Activated T-helper 2 cell treated with anti-CD3 and anti-CD28 coated beads, Interferon-gamma antibody, Interleukin-2, Interleukin-4, amounts not matched to agents 10 μg/mL and 5 μg/mL and 100 μg/mL, durations not matched to agents 14 hours and 24 hours and 36 hours (primary cell): ENCODE data around the gene ZNF583. TPM values are rescaled to one million over a fixed set of nuclear protein-coding genes. Genes with fewer than 3 reads are reported as not detected.
A peak's percentile ranks its signal among the peaks of the same experiment; 100 is the strongest.

Experiments used
- DNase-seq: peaks from one replicate; pipeline ENCODE4 v3.0.0; 2021; ENCODE audit warnings: low spot score
- H3K27ac Mint-ChIP-seq: one replicate; pipeline ENCODE4 v1.8.0; 2021; ENCODE audit warnings: mixed read lengths
- H3K27me3 Mint-ChIP-seq: one replicate; pipeline ENCODE4 v1.8.0; 2021; ENCODE audit warnings: low read depth, mixed read lengths
- H3K36me3 Mint-ChIP-seq: one replicate; pipeline ENCODE4 v1.8.0; 2021; ENCODE audit warnings: low read depth, mixed read lengths
- H3K4me1 Mint-ChIP-seq: one replicate; pipeline ENCODE4 v1.8.0; 2021; ENCODE audit warnings: low read depth, mixed read lengths
- H3K4me3 Mint-ChIP-seq: one replicate; pipeline ENCODE4 v1.8.0; 2021; ENCODE audit warnings: low read depth, mild to moderate bottlenecking, moderate library complexity, mixed read lengths
- H3K9me3 Mint-ChIP-seq: one replicate; pipeline ENCODE4 v1.8.0; 2021; ENCODE audit warnings: mixed read lengths
- intact Hi-C: fragments of 100-400 bp; cut with micrococcal nuclease; formaldehyde crosslinking; loops from one replicate; pipeline ENCODE4 v1.15.1; 2023
- total RNA-seq: library from RNA; stranded (reverse); gene quantifications from 2 replicates; pipeline ENCODE4 v1.2.3, GENCODE V29; 2022

ZNF583 gene
- total RNA-seq, 1 donor from 2014 or later, result 1.7 TPM

DNA sequence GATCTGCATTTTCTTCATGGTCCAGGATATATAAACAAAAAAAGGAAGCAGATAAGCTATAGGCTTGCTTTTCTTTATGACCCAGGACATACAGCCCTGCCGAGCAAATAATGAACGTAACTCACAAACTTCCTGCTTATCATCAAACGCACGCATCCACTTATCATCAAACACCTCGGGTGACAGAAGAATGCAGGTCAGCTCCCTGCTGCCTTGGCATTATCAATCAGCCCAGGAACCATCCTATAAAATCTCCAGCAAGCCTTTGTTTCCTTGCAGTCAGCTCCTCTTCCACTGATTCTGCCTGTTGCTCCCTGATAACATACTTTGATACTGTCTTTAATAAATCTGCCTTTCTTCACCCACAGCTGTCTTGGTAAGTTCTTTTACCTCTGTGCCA lies 5.3 kb upstream of the ZNF583 start:
- peaks cover 5% of the 10 kb centered on the region for H3K4me1 Mint-ChIP-seq
- H3K36me3 Mint-ChIP-seq, result peaks cover 45% of the 10 kb centered on the region
- no peak overlapping the region for H3K4me3 Mint-ChIP-seq
- H3K27me3 Mint-ChIP-seq, result no peaks in the 10 kb centered on the region
- DNase-seq, result no peak
- H3K9me3 Mint-ChIP-seq, result peaks cover 74% of the 10 kb centered on the region
- intact Hi-C loops, result loop anchor here (10.0 kb wide), 1 partner anchor 1756 kb away; the partner anchor contains the start of gene ZNF329
- H3K27ac Mint-ChIP-seq, result no peak overlapping the region

GRCh38 chr19:56400485-56400884 lies 3.6 kb upstream of the ZNF583 start:
- H3K4me3 Mint-ChIP-seq, result no peak overlapping the region
- H3K4me1 Mint-ChIP-seq, result peaks cover 14% of the 10 kb centered on the region
- H3K9me3 Mint-ChIP-seq, result peaks cover 70% of the 10 kb centered on the region
- intact Hi-C loops, result loop anchor here (10.0 kb wide), 2 partner anchors 86 to 164 kb away; partner anchors contain the start of genes ZNF470 and ZSCAN5A
- no peak overlapping the region for H3K27ac Mint-ChIP-seq
- no peaks in the 10 kb centered on the region for H3K27me3 Mint-ChIP-seq
- DNase-seq, result no peak
- H3K36me3 Mint-ChIP-seq, result peaks cover 44% of the 10 kb centered on the region

DNA sequence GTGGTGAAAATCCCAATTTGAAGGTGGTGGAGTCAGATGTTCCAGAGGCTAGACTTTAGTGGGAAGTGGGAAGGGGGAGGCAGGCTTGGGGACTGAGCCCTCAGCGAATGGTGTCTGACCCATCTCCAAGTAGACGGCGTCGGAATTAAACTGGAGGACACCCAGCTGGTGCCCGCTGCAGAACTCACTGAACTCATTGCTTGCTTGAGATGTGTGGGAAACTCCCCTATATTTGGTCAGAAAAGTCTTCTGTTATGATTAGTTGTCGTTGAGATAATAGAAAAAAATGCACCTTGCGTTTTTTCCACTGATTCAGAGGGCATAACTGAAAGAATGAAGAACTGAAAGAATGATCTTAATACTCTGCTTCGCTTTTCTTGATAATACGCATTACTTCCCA lies 871 bp upstream of the ZNF583 start:
- Mint-ChIP-seq H3K4me3 (peak overlapping the region; percentile 85), H3K27me3 (no peaks in the 10 kb centered on the region), H3K36me3 (peaks cover 53% of the 10 kb centered on the region), H3K4me1 (peaks cover 14% of the 10 kb centered on the region), H3K27ac (peak overlapping the region; percentile 96), H3K9me3 (peaks cover 69% of the 10 kb centered on the region)
- DNase-seq, result no peak
- intact Hi-C loops, result loop anchor here (10.0 kb wide), 2 partner anchors 88 to 162 kb away; partner anchors contain the start of genes ZNF470 and ZSCAN5A

GRCh38 chr19:56404705-56405056 lies 549 bp downstream of the ZNF583 start:
- intact Hi-C loops, result loop anchor here (1.0 to 10.0 kb wide), 3 partner anchors 11 to 160 kb away; partner anchors contain the start of genes ZNF470, ZNF582 and ZSCAN5A
- Mint-ChIP-seq H3K27ac (peak overlapping the region; percentile 60), H3K4me1 (peaks cover 14% of the 10 kb centered on the region), H3K9me3 (peaks cover 70% of the 10 kb centered on the region), H3K27me3 (no peaks in the 10 kb centered on the region), H3K4me3 (peak overlapping the region; percentile 85), H3K36me3 (peaks cover 57% of the 10 kb centered on the region)
- DNase-seq, result no peak

GRCh38 chr19:56405062-56405461 lies 930 bp downstream of the ZNF583 start:
- Mint-ChIP-seq H3K9me3 (peaks cover 70% of the 10 kb centered on the region), H3K36me3 (peaks cover 60% of the 10 kb centered on the region)
- intact Hi-C loops, result loop anchor here (10.0 kb wide), 2 partner anchors 90 to 160 kb away; partner anchors contain the start of genes ZNF470 and ZSCAN5A

DNA sequence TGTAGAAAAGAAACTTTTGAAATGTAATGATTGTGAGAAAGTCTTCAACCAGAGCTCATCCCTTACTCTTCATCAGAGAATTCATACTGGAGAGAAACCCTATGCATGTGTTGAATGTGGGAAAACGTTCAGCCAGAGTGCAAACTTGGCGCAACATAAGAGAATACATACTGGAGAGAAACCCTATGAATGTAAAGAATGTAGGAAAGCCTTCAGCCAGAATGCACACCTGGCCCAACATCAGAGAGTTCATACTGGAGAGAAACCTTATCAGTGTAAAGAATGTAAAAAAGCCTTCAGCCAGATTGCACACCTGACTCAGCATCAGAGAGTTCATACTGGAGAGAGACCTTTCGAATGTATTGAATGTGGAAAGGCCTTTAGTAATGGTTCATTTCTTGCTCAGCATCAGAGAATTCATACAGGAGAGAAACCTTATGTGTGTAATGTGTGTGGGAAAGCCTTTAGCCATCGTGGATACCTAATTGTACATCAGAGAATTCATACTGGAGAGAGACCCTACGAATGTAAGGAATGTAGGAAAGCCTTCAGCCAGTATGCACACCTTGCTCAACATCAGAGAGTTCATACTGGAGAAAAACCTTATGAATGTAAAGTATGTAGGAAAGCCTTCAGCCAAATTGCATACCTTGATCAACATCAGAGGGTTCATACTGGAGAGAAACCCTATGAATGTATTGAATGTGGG lies 19.3 kb downstream of the ZNF583 start:
- Mint-ChIP-seq H3K4me3 (no peak overlapping the region), H3K9me3 (peaks cover 94% of the 10 kb centered on the region), H3K27me3 (no peaks in the 10 kb centered on the region), H3K27ac (no peak overlapping the region), H3K4me1 (no peaks in the 10 kb centered on the region), H3K36me3 (peaks cover 54% of the 10 kb centered on the region)
- no peak for DNase-seq
- intact Hi-C loops, result no loop called here

More at GRCh38 chr19:56405062-56405461, 930 bp downstream of the ZNF583 start:
- Mint-ChIP-seq H3K4me3 (peak overlapping the region; percentile 85), H3K27me3 (no peaks in the 10 kb centered on the region), H3K27ac (no peak overlapping the region), H3K4me1 (peaks cover 14% of the 10 kb centered on the region)
- DNase-seq, result no peak

GRCh38 chr19:56423985-56424353 lies 19.8 kb downstream of the ZNF583 start:
- H3K27ac Mint-ChIP-seq, result no peak overlapping the region
- peaks cover 92% of the 10 kb centered on the region for H3K9me3 Mint-ChIP-seq
- no peaks in the 10 kb centered on the region for H3K27me3 Mint-ChIP-seq
- intact Hi-C loops, result no loop called here
- H3K4me1 Mint-ChIP-seq, result no peaks in the 10 kb centered on the region
- peaks cover 48% of the 10 kb centered on the region for H3K36me3 Mint-ChIP-seq
- DNase-seq, result no peak
- no peak overlapping the region for H3K4me3 Mint-ChIP-seq

GRCh38 chr19:56441206-56441792 lies 37.2 kb downstream of the ZNF583 start:
- Mint-ChIP-seq H3K27ac (no peak overlapping the region), H3K4me1 (no peaks in the 10 kb centered on the region), H3K9me3 (peaks cover 65% of the 10 kb centered on the region), H3K36me3 (no peaks in the 10 kb centered on the region), H3K4me3 (no peak overlapping the region), H3K27me3 (no peaks in the 10 kb centered on the region)
- intact Hi-C loops, result no loop called here
- no peak for DNase-seq

GRCh38 chr19:56474308-56474707 lies 70.2 kb downstream of the ZNF583 start:
- Mint-ChIP-seq H3K27me3 (no peaks in the 10 kb centered on the region), H3K4me3 (no peak overlapping the region), H3K27ac (no peak overlapping the region), H3K9me3 (peaks cover 74% of the 10 kb centered on the region), H3K36me3 (peaks cover 14% of the 10 kb centered on the region), H3K4me1 (no peaks in the 10 kb centered on the region)
- no peak for DNase-seq
- intact Hi-C loops, result no loop called here

DNA sequence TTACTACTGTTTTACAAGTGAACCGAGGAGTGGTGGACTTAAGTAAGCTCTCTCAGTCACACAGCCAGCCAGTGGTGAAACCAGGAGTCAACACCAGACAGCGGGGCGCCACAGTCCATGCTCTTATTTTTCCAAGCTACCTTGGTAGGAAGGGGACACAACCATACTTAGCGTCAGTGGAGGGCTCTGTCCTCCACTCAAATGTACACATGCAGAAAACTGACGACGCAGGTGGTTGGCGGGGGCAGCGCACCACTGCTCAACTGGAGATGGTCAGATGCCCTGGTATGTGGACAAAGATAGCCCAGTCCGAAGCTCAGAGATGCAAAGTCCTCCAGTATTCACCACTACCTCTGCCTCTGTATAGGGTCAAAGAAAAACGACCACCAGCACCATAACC lies 72.0 kb downstream of the ZNF583 start:
- Mint-ChIP-seq H3K36me3 (peaks cover 14% of the 10 kb centered on the region), H3K4me1 (no peaks in the 10 kb centered on the region), H3K27ac (no peak overlapping the region), H3K9me3 (peaks cover 77% of the 10 kb centered on the region), H3K4me3 (no peak overlapping the region), H3K27me3 (no peaks in the 10 kb centered on the region)
- intact Hi-C loops, result no loop called here
- no peak for DNase-seq

Other genes with a start within 250 kb of the ZNF583 start
- not detected in 2 replicates for gene GALP, start 228.3 kb upstream of the ZNF583 start, total RNA-seq
- gene ZSCAN5B, start 206.5 kb upstream of the ZNF583 start, total RNA-seq, result not detected in 2 replicates
- gene ZSCAN5C, start 202.1 kb upstream of the ZNF583 start, total RNA-seq, result not detected in 2 replicates
- gene EDDM13, start 131.6 kb upstream of the ZNF583 start, total RNA-seq, result 1.7 and 2.2 TPM in 2 replicates
- gene ZSCAN5A, start 89.5 kb upstream of the ZNF583 start, total RNA-seq, result 9.1 and 10.3 TPM in 2 replicates
- 1.3 and 1.4 TPM in 2 replicates for gene ZNF582, start 10.8 kb upstream of the ZNF583 start, total RNA-seq
- gene ZNF667, start 73.0 kb downstream of the ZNF583 start, total RNA-seq, result 0.09 TPM in 2 replicates
- gene ZNF471, start 103.5 kb downstream of the ZNF583 start, total RNA-seq, result 0.05 TPM in 2 replicates
- 1.2 and 2.8 TPM in 2 replicates for gene ZFP28, start 134.6 kb downstream of the ZNF583 start, total RNA-seq
- gene ZNF470, start 163.1 kb downstream of the ZNF583 start, total RNA-seq, result 2.1 and 3.3 TPM in 2 replicates
- gene ZNF71, start 191.0 kb downstream of the ZNF583 start, total RNA-seq, result 4.9 and 5.4 TPM in 2 replicates
- not detected in 2 replicates for gene SMIM17, start 238.8 kb downstream of the ZNF583 start, total RNA-seq